Smooth muscle cell (in vitro differentiated cells): Measurements from ENCODE around the gene USP8. TPM values are rescaled to one million over a fixed set of nuclear protein-coding genes. Genes with fewer than 3 reads are reported as not detected.

Experiments used
- DNase-seq: peaks from one replicate; lab custom pipeline; 2025; ENCODE audit not compliant: unreplicated experiment; lab: John Stamatoyannopoulos, UW
- H2AFZ ChIP-seq: fragments of 200-600 bp; sonication (generic); 2 replicates; pipeline ENCODE4 v1.6.0; 2016; ENCODE audit warnings: antibody characterized with exemption, low read depth, mild to moderate bottlenecking
- H3F3A ChIP-seq: fragments of 200-600 bp; sonication (generic); 2 replicates; pipeline ENCODE4 v1.6.0; 2017; ENCODE audit warnings: antibody characterized with exemption, low read depth
- H3K27ac ChIP-seq: fragments of 200-600 bp; sonication (generic); 2 replicates; pipeline ENCODE4 v1.5.1; 2016; ENCODE audit warnings: low read depth, mild to moderate bottlenecking
- H3K27me3 ChIP-seq: fragments of 200-600 bp; sonication (generic); 2 replicates; pipeline ENCODE4 v1.6.1; 2016; ENCODE audit warnings: low read depth, mild to moderate bottlenecking
- H3K36me3 ChIP-seq: fragments of 200-600 bp; sonication (generic); 2 replicates; pipeline ENCODE4 v1.5.1; 2016; ENCODE audit warnings: low read depth
- H3K4me1 ChIP-seq: fragments of 200-600 bp; sonication (generic); 2 replicates; pipeline ENCODE4 v1.5.1; 2016; ENCODE audit warnings: low read depth
- H3K4me2 ChIP-seq: fragments of 200-600 bp; sonication (generic); 2 replicates; pipeline ENCODE4 v1.6.0; 2016; ENCODE audit warnings: mild to moderate bottlenecking
- H3K4me3 ChIP-seq: fragments of 200-600 bp; sonication (generic); 2 replicates; pipeline ENCODE4 v1.5.1; 2016; ENCODE audit warnings: mild to moderate bottlenecking
- H3K79me2 ChIP-seq: fragments of 200-600 bp; sonication (generic); 2 replicates; pipeline ENCODE4 v1.6.0; 2016; ENCODE audit warnings: low read depth, mild to moderate bottlenecking
- H3K9ac ChIP-seq: fragments of 200-600 bp; sonication (generic); 2 replicates; pipeline ENCODE4 v1.6.0; 2016; ENCODE audit warnings: low read depth
- H3K9me3 ChIP-seq: fragments of 200-600 bp; sonication (generic); replicated peaks from 2 replicates; pipeline ENCODE4 v1.5.1; 2016; ENCODE audit warnings: low read depth
- H4K20me1 ChIP-seq: fragments of 200-600 bp; sonication (generic); 2 replicates; pipeline ENCODE4 v1.6.0; 2016; ENCODE audit warnings: low read depth
- WGBS: methylation state at CpG from one replicate; pipeline ENCODE4 v1.1.7; 2016; ENCODE audit warnings: low lambda C conversion rate; 5-methylcytosine and 5-hydroxymethylcytosine counted together
- polyA plus RNA-seq: library from polyadenylated mRNA; unstranded; fragments of >200 nt; fragmentation: Nextera tagmentation; extraction: Ambion mirVana; gene quantifications from 2 replicates; pipeline ENCODE4 v1.2.1, GENCODE V29; 2016
- total RNA-seq: library from RNA; depleted of rRNA; stranded (reverse); fragments of >200 nt; gene quantifications from 2 replicates; pipeline ENCODE4 v1.2.3, GENCODE V29; 2014
- TF ChIP-seq, protein P1 (sequence below): fragments of 200-600 bp; sonication (generic); IDR thresholded peaks from 2 replicates; pipeline ENCODE4 v1.5.1; 2017; ENCODE audit warnings: borderline replicate concordance, mild to moderate bottlenecking, antibody characterized with exemption; ENCODE audit not compliant: insufficient read depth, poor library complexity, severe bottlenecking

USP8 gene
- total and polyA plus RNA-seq, 2 experiments from 2014 or later: 46.0 to 50.4 TPM

DNA sequence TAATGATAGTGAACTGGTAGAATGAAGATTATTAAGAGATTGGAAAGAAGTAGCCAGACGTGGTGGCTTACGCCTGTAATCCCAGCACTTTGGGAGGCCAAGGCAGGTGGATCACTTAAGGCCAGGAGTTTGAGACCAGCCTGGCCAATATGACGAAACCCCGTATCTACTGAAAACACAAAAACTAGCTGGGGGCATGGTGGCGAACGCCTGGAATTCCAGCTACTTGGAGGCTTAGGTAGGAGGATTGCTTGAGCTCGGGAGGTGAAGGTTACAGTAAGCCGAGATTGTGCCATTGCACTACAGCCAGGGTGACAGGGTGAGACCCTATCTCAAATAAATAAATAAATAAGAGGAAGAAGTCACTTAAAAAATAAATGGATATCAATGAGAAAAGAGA is 14.0 kb downstream of the USP8 start:
- Histone ChIP-seq H3F3A (no peaks in the 10 kb centered on the region), H3K36me3 (peaks cover 24% of the 10 kb centered on the region), H3K4me3 (no peak overlapping the region), H3K9me3 (no peaks in the 10 kb centered on the region), H4K20me1 (peaks cover 69% of the 10 kb centered on the region), H2AFZ (no peak overlapping the region), H3K79me2 (peaks cover 67% of the 10 kb centered on the region), H3K4me1 (no peaks in the 10 kb centered on the region), H3K4me2 (no peak overlapping the region), H3K27ac (no peak overlapping the region), H3K9ac (no peak overlapping the region), H3K27me3 (no peaks in the 10 kb centered on the region)
- TF ChIP-seq, protein P1, sequence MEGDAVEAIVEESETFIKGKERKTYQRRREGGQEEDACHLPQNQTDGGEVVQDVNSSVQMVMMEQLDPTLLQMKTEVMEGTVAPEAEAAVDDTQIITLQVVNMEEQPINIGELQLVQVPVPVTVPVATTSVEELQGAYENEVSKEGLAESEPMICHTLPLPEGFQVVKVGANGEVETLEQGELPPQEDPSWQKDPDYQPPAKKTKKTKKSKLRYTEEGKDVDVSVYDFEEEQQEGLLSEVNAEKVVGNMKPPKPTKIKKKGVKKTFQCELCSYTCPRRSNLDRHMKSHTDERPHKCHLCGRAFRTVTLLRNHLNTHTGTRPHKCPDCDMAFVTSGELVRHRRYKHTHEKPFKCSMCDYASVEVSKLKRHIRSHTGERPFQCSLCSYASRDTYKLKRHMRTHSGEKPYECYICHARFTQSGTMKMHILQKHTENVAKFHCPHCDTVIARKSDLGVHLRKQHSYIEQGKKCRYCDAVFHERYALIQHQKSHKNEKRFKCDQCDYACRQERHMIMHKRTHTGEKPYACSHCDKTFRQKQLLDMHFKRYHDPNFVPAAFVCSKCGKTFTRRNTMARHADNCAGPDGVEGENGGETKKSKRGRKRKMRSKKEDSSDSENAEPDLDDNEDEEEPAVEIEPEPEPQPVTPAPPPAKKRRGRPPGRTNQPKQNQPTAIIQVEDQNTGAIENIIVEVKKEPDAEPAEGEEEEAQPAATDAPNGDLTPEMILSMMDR: no peak
- WGBS: 98% methylated on average over 8 of the region's 8 CpGs
- DNase-seq: no peak

DNA sequence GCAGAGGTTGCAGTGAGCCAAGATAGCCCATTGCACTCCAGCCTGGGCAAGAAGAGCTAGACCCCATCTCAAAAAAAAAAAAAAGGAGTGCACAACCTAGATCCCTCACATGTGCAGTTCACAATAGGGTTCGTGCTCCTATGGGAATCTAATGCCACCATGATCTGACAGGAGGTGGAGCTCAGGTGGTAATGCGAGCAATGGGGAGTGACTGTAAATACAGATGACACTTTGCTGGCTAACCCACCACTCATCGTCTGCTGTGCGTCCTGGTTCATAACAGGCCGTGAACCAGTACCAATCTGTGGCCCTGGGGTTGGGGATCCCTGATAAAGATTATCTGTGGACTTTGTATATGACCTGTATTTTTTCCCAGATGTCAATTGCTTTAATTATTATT is 16.7 kb downstream of the USP8 start:
- Histone ChIP-seq H4K20me1 (peaks cover 49% of the 10 kb centered on the region), H3K9ac (no peak overlapping the region), H3K27me3 (no peaks in the 10 kb centered on the region), H2AFZ (no peak overlapping the region), H3K36me3 (peaks cover 24% of the 10 kb centered on the region), H3K9me3 (no peaks in the 10 kb centered on the region), H3K4me3 (no peak overlapping the region), H3K27ac (no peak overlapping the region), H3K4me1 (no peaks in the 10 kb centered on the region), H3K4me2 (no peak overlapping the region), H3K79me2 (peaks cover 40% of the 10 kb centered on the region), H3F3A (no peaks in the 10 kb centered on the region)
- WGBS: 98% methylated on average over 5 of the region's 5 CpGs
- no peak for DNase-seq
- TF ChIP-seq, protein P1: no peak

DNA sequence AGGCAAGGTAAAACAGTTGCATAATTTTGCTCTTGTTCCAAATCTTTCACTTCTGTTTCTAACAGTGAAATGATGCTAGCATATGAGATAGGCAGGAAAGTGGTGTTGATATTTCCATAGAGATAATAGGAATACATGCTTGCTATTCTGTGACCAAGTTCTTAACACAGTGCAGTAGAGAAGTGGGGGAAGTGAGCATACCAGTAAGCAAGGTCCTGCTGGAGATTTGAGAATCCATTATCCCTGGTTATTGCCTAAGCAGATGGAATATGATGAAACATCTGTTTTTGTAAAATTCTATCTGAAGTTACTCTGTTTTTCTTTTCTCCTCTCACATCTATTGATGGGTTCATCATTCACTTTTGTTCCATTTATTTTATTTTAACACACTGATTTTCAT is 28.7 kb downstream of the USP8 start:
- H3K4me2 ChIP-seq: no peak overlapping the region
- peaks cover 28% of the 10 kb centered on the region for H4K20me1 ChIP-seq
- H3K9ac ChIP-seq: no peak overlapping the region
- no peaks in the 10 kb centered on the region for H3K27me3 ChIP-seq
- H3K36me3 ChIP-seq: peaks cover 6% of the 10 kb centered on the region
- DNase-seq: no peak
- no peak overlapping the region for H2AFZ ChIP-seq
- TF ChIP-seq, protein P1: no peak
- no peak overlapping the region for H3K27ac ChIP-seq
- H3K9me3 ChIP-seq: no peaks in the 10 kb centered on the region
- H3K4me3 ChIP-seq: no peak overlapping the region
- no peaks in the 10 kb centered on the region for H3F3A ChIP-seq
- H3K79me2 ChIP-seq: peaks cover 9% of the 10 kb centered on the region
- no peaks in the 10 kb centered on the region for H3K4me1 ChIP-seq

DNA sequence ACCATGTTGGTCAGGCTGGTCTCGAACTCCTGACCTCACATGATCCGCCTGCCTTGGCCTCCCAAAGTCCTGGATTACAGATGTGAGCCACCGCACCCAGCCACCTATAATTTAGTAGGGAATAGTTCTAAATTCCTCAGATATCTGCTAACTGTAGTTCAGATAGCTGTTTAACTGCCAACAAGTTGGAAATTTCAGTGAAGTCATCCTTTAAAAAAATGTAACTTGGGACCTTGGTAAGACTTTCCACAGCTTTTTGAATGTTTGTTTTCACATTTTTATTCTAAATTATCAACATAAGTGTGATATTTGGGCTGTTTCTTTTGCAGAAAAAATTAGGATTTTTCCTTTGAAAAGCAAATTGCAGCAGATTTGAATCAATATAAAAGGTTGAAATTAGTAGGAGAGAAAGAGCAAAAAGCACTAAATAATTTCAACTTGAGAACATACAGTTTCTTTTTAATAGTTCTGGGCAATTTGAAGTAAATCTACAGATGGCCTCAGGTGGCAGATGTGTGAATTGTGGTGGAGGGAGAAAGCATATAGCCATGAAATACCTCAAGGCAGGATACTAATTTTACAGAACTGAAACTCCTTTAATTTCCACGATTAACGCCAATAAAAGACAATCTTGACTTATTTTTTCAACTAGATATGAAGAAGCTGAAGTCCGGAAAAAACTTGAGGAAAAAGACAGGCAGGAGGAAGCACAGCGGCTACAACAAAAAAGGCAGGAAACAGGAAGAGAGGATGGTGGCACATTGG is 34.3 kb downstream of the USP8 start:
- TF ChIP-seq, protein P1: no peak
- Histone ChIP-seq H3K9me3 (no peaks in the 10 kb centered on the region), H3K4me1 (no peaks in the 10 kb centered on the region), H3K9ac (no peak overlapping the region), H3K79me2 (no peaks in the 10 kb centered on the region), H3K27me3 (no peaks in the 10 kb centered on the region), H3K4me2 (no peak overlapping the region), H3K4me3 (no peak overlapping the region), H4K20me1 (peaks cover 9% of the 10 kb centered on the region), H3K27ac (no peak overlapping the region), H2AFZ (no peak overlapping the region), H3K36me3 (peaks cover 12% of the 10 kb centered on the region), H3F3A (no peaks in the 10 kb centered on the region)
- 94% methylated on average over 7 of the region's 7 CpGs for WGBS
- DNase-seq: no peak
